Eye (tissue), 1 donor: Measurements from ENCODE around the gene ABCB9.

Experiments
- DNase-seq: peaks from one replicate; pipeline ENCODE4 v3.0.0-alpha.2; 2015

Gene ABCB9

GRCh38 chr12:122981036-122981471 is 14.8 kb upstream of the ABCB9 start:
- DNase-seq, result no peak

DNA sequence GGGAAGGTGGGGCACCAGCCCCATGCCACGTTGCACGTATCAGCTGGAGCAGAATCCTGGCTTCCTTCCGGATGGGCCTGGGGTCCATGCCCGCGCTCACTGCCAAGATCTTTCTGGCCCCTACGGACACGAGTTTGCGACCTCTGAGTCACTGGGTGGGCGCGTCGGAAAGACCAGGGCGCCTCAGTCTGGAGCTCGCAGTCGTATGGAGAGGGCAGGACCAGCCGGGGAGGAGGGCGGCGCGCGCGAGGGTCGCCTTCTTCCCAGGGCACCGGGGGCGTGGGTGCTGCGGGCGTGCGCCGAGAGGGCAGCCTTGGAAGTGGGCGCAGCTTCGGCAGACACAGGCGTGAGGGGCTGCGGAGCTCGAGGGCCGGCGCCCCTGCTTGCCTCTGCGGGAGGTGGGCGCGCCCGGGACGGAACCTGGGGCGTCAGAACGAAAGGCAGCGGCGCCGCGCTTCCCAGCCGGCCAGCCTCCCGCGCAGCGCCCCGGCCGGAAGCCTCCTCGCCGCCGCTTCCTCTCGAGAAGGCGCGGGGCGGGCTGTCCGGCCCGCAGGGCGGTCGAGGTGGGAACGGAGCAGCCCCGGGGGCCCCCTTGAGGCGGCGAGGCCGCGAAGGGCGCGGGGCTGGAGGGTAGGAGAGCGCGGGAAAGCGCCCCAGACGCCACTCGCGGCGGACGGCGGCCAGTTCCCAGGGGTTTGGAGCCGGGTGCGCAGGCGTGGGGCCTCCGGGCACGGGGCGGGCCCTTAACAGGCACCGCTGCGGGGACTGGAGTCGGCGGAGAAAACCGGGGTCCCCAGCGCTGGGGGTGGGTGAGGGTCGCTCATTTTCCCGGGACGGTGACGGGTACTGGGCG is 14.1 kb upstream of the ABCB9 start, which contains the start of gene ARL6IP4:
Gene ARL6IP4, plus strand, starts transcription at position 499 of the 853 bp plus-strand sequence. CDS start 459 bp downstream, outside the sequence.
- DNase-seq, result peak; percentile 81

DNA sequence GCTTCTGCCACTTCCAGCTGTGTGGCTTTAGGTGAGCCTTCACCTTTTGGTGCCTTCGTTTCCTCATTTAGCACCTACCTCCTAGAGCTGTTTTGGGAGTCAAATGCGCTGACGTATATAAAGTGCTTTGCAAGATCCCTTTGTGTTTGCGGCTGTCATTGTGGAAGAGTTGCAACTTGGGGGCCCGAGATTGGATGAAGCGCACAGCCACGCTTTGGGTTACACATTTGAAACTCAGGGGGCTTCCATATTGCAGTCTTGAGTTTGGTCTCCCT is 13.6 kb upstream of the ABCB9 start:
- DNase-seq, result no peak

- DNase-seq, result no peak
These were observed 13.0 kb upstream of the ABCB9 start for GRCh38 chr12:122979001-122979907.

DNA sequence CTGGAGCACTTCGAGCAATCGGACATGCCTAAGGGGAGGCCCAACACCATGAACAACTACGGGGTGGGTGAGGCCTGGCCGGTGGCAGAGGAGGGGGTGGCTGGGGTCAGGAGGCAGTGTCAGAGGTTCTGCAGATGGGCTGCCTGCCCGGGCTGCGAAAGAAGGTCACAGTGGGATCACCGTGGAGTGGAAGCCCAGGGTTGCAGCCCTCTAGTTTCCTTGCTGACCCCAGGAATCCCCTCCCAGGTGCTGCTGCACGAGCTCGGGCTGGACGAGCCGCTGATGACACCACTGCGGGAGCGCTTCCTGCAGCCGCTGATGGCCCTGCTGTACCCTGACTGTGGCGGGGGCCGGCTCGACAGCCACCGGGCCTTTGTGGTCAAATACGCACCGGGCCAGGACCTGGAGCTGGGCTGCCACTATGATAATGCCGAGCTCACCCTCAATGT is 12.3 kb upstream of the ABCB9 start:
- DNase-seq, result no peak

DNA sequence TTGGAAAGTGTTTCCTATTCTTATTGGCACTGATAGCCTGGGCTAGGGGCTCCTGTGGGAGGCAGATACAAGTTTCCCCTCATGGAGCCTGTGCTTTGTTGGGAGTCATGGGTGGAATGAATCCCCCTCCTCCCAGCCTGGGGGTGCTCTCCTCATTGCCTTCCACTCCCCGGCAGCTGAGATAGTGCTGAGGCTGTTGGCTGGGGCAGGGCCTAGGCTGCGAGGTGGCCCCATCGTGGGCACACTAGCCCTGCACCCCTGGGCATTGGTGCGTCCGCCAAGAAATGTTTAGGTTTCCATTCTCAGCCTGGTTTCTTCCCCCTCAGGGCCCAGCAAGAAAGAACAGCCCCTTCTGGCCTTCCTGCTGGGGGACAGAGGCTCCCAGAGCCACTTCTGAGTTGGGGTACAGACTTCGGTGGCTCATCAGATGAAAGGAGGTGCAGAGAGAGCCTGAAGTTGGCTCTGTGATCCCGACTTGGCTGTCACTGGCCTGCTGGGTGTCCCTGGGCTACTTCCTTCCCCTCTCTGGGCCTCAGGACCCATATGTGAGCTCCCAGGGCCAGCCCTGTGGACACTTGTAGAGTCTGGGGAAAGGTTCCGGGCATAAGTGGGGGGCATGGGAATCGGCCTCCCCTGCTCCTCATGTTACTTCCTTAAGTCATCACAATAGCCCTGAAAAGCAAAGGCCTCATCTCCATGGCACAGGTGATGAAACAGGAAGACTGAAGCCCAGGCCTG is 11.6 kb upstream of the ABCB9 start:
- DNase-seq, result no peak

DNA sequence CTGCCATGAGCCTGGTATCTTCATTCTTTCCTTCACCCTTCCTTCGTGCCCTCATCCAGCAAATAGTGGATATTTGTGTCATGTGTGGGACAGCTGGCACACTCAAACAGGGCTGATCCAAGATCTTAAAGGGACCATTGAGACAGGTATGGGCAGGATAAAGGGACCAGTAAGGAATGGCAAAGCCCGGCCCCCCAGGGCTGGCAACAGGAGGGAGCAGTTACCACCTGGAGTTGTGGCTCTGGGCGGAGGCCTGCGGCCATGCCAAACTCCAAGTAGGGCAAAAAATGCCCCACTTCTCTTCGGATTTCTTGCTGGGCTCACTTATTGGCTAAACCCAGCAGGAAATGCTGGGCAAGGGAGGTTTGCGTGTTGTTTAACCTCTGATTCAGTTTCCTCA is 10.9 kb upstream of the ABCB9 start:
- no peak for DNase-seq

GRCh38 chr12:122976648-122976975 is 10.3 kb upstream of the ABCB9 start:
- DNase-seq, result no peak

DNA sequence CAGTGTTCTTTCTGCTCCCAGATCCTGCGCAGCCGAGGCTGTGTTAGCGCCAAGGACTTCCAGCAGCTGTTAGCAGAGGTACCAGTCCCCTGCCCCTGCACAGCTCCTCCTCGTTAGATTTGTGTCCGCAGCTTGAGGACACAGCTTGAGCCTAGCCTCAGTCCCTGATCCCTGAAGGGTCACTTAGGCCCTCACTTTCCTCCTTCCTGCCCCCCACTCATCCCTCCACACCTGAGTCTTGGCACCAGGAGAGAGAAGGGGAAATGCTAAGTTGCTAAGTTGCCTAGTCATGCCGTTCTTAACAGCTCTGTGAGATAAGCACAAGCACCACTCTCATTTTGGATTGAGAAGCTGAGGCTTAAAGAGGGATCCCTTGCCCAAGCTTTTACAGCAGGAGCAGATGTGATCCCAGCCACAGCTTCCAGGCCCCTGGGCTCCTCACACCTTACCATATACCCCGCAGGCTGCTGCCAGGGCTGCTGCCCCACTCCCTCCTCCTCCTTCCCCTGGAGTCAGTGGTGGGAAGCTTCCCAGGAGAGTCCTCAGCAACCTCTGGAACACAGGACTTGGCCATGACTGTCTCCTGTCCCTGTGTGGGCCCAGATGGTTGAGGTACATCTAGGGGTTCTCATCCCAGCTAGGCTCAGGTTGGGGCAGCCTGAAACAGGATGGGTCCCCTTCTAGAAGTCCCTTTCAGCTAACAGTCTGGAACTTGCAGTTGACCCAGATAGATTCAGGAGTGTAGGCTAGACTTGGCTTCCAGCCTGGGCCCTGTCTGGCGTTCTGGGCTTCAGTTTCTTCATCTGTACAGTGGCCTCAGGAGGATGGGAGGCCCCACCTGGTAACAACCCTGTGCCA is 9.8 kb upstream of the ABCB9 start:
- no peak for DNase-seq

GRCh38 chr12:122974892-122975789 is 8.9 kb upstream of the ABCB9 start, which contains the start of gene OGFOD2:
TSS of gene OGFOD2 (plus strand) at chr12:122975244. CDS start at chr12:122975252, 8 bp downstream.
- DNase-seq, result peak; percentile 96

- peak; percentile 100 for DNase-seq
These were observed 8.1 kb upstream of the ABCB9 start for GRCh38 chr12:122974274-122974891.

DNA sequence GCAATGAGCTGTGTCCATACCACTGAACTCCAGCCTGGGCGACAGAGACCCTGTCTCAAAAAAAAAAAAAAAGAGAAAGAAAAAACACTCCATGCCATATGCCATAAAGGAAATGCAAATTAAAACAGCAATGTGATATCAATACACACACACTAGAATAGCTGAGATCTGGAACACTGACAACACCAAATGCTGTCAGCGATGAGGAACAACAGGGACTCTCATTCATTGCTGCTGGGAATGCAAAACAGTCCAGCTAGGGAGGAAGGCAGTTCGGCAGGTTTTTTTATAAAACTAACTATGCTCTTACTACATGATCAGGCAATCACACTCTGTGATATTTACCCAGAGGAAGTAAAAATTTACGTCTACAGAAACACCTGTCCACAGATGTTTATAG is 3.4 kb upstream of the ABCB9 start:
- DNase-seq, result no peak

GRCh38 chr12:122968104-122968503 is 1.8 kb upstream of the ABCB9 start:
- no peak for DNase-seq

- DNase-seq, result no peak
These were observed 684 bp upstream of the ABCB9 start for GRCh38 chr12:122966743-122967550.

GRCh38 chr12:122965321-122965751 is 927 bp downstream of the ABCB9 start:
- DNase-seq, result no peak

DNA sequence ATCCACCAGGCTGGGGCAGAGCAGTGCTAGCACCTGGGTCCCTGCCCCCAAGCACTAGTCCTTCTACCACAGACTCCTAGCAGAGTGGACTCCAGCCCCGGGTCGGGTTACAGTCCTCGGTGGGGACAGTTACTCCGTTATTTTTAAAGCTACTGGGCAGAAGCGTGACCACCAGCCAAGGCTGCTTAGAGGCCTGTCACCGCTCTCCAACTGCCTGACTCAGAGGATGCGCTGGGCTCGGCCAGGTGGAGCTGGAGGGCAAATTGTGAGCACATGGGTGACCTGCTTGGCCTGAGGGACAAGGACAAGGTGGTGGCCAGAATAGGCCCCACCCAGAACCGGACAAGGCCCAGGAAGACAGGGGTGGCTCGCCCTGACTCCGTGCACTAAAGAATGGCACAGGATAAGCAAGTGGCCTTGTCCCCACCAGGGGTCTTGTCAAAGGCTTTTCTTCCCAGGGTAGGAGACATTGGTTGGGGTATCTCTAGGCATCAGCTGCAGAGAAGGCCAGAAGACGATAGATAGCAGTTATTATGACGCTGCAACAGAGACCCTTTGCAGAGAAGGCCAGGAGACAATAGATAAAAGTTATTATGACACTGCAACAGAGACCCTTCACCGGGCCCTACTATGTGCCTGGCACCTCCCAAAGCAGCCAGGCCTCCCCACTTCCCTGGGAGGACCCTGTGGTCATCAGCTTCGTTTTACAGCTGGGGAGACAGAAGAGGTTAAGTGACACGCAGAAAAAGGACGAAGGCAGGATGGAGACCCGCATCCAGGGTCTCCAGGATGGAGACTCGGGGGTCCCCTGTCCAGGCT is 1.6 kb downstream of the ABCB9 start:
- DNase-seq, result no peak

GRCh38 chr12:122963941-122964265 is 2.4 kb downstream of the ABCB9 start:
- no peak for DNase-seq

DNA sequence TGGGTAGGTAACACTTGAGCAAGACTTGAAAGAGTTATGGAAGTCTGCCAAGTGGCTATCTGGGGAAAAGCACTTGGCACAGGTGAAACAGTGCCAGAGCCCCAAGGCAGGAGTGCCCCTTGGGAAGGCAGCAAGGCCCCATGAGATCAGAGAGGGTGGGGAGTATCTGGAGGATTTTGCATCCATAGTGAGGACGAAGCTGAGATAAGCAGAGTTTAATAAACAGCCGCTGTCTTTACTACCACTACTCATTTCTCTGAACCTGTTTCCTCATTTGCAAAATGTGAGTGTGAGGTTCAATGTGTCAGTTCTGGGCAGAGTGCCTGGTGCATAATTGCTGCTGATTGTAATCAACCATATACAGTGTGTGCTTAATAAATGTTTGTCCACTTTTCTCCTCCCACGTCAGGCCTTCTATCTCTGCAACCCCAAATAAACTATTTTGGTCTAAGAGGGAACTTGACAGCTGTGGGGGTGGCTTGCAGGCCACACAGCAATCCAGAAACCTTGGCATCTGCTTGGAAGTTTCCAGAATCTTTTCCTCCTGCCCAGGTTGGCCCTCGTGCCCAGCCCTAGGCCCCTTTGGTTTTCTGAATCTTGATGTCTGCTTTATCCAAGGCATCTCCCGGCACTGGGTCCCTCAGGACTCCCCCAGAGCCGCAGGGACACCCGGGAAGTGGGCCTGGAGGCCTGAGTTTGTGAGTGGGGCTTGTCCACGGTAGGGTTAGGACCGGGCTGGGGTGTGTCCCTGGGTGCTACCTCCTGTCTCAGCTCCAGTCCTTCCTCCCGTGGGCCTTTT is 4.5 kb downstream of the ABCB9 start:
- no peak for DNase-seq
